ENCODE measurements around the gene LRRC28.

GRCh38 chr15:99324082-99324620 lies 72.9 kb downstream of the LRRC28 start:
- TF ChIP-seq CTCF (IDR thresholded peaks at IDR 0.05; ENCODE audit: low read depth, low read length, poor library complexity, severe bottlenecking) = no peak
- no peak for TF ChIP-seq EZH2phosphoT487 (IDR thresholded peaks at IDR 0.05; ENCODE audit: borderline replicate concordance, low read length)

Measured in DOHH2 (cell line).